HL-60/S4 treated with retinoic acid at 250 ng/mL for 4 days and 3 days (cell line): ENCODE measurements around the gene ELMO2.

Experiments used
- in situ Hi-C: fragments of 300-500 bp; cut with MboI; formaldehyde crosslinking; loops from 2 replicates; pipeline ENCODE4 v1.7.0; 2022; ENCODE audit warnings: low sequenced_read_pairs

Gene ELMO2

GRCh38 chr20:46406200-46406985, at the start of gene ELMO2:
ELMO2 (minus strand) TSS chr20:46406615; CDS start chr20:46394482, 12,133 bp downstream.
- in situ Hi-C loops = no loop called here

GRCh38 chr20:46455729-46456128, 49.3 kb upstream of the ELMO2 start:
- in situ Hi-C loops = no loop called here

- in situ Hi-C loops = no loop called here
Measured at GRCh38 chr20:46446851-46447250, 40.4 kb upstream of the ELMO2 start.

- in situ Hi-C loops = no loop called here
Measured at GRCh38 chr20:46439837-46440236, 33.4 kb upstream of the ELMO2 start.

GRCh38 chr20:46438156-46438750, 31.8 kb upstream of the ELMO2 start:
- in situ Hi-C loops = no loop called here

- in situ Hi-C loops = no loop called here
Measured at GRCh38 chr20:46435146-46435545, 28.7 kb upstream of the ELMO2 start.

GRCh38 chr20:46434597-46434996, 28.2 kb upstream of the ELMO2 start:
- in situ Hi-C loops = no loop called here

- in situ Hi-C loops = no loop called here
Measured at GRCh38 chr20:46433051-46433450, 26.6 kb upstream of the ELMO2 start.

GRCh38 chr20:46430921-46431712, 24.7 kb upstream of the ELMO2 start:
- in situ Hi-C loops = no loop called here

GRCh38 chr20:46427384-46427783, 21.0 kb upstream of the ELMO2 start:
- in situ Hi-C loops = no loop called here

- in situ Hi-C loops = no loop called here
Measured at GRCh38 chr20:46423882-46424482, 17.6 kb upstream of the ELMO2 start.

- in situ Hi-C loops = no loop called here
Measured at GRCh38 chr20:46423342-46423741, 16.9 kb upstream of the ELMO2 start.

GRCh38 chr20:46420878-46421277, 14.5 kb upstream of the ELMO2 start:
- in situ Hi-C loops = no loop called here

- in situ Hi-C loops = no loop called here
Measured at GRCh38 chr20:46419882-46420281, 13.5 kb upstream of the ELMO2 start.

- in situ Hi-C loops = no loop called here
Measured at GRCh38 chr20:46416839-46417238, 10.4 kb upstream of the ELMO2 start.

GRCh38 chr20:46416421-46416820, 10.0 kb upstream of the ELMO2 start:
- in situ Hi-C loops = no loop called here

GRCh38 chr20:46415773-46416172, 9.4 kb upstream of the ELMO2 start:
- in situ Hi-C loops = no loop called here

- in situ Hi-C loops = no loop called here
Measured at GRCh38 chr20:46414608-46415007, 8.2 kb upstream of the ELMO2 start.

GRCh38 chr20:46411637-46412036, 5.2 kb upstream of the ELMO2 start:
- in situ Hi-C loops = no loop called here

- in situ Hi-C loops = no loop called here
Measured at GRCh38 chr20:46408281-46408731, 1.9 kb upstream of the ELMO2 start.

GRCh38 chr20:46407671-46407996, 1.2 kb upstream of the ELMO2 start:
- in situ Hi-C loops = no loop called here
